ENCODE measurements around the gene PEX16. TPM values are rescaled to one million over a fixed set of nuclear protein-coding genes. Genes with fewer than 3 reads are reported as not detected.
"Not testable (repeated sequence)": the region's sequence is repeated elsewhere in the genome, so short reads cannot be mapped to it uniquely, and the experiment has no call there.

PEX16 gene
- total RNA-seq, 1 donor from 2014 or later: 28.0 TPM

DNA sequence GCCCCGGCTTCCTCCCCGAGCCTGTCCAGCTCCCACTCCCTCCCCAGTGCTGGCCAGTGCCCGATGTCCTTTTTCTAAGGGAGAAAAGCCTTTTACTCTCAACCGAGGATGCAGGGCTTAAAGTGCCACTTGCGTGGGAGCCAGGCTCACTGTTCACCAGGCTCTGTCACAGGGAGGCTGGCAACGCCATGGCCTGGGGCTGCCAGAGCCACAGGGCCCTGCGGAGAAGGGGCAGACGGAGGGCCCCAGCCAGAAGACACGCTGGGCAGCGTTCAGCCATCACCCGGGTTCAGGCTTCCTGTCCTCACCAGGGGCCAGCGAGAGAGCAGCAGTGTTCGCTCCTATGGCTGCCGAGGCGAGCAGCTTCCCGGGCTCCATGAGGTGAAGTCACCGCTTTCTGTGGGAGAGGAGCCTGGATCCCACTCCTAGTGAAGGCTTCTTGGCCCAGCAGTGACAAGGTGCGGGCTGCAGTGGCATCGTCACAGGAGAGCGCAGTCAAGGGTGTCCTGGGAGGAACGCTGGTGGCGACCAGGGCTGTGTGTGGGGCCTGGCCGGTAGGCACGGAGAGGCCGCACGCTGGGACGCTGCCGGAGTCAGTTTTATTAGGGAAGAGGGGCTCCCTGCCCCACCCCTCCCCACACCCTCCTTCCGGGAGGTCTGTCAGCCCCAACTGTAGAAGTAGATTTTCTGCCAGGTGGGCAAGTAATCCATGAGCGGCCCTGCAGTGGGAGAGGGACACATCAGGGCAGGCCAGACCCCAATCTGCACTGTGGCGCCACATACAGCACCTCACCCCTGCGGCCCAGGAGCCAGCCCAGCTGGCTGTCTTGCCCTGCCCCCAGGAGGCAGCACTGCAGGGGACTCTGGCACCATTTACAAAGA, 7.8 kb downstream of the PEX16 start:
- H3K27me3 Mint-ChIP-seq: no peaks in the 10 kb centered on the region
- H3K36me3 Mint-ChIP-seq (ENCODE audit: insufficient read depth): peaks cover 2% of the 10 kb centered on the region
- no peaks in the 10 kb centered on the region for H3K9me3 Mint-ChIP-seq (ENCODE audit: low read depth)
- no peak overlapping the region for H3K4me3 Mint-ChIP-seq (ENCODE audit: low read depth)
- no peak overlapping the region for H3K27ac Mint-ChIP-seq
- DNase-seq (ENCODE audit: low spot score, unreplicated experiment): no peak
- H3K4me1 Mint-ChIP-seq (ENCODE audit: low read depth): no peaks in the 10 kb centered on the region
- TF ChIP-seq, protein P1, sequence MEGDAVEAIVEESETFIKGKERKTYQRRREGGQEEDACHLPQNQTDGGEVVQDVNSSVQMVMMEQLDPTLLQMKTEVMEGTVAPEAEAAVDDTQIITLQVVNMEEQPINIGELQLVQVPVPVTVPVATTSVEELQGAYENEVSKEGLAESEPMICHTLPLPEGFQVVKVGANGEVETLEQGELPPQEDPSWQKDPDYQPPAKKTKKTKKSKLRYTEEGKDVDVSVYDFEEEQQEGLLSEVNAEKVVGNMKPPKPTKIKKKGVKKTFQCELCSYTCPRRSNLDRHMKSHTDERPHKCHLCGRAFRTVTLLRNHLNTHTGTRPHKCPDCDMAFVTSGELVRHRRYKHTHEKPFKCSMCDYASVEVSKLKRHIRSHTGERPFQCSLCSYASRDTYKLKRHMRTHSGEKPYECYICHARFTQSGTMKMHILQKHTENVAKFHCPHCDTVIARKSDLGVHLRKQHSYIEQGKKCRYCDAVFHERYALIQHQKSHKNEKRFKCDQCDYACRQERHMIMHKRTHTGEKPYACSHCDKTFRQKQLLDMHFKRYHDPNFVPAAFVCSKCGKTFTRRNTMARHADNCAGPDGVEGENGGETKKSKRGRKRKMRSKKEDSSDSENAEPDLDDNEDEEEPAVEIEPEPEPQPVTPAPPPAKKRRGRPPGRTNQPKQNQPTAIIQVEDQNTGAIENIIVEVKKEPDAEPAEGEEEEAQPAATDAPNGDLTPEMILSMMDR (IDR thresholded peaks at IDR 0.05; ENCODE audit: unreplicated experiment): no peak

- Mint-ChIP-seq H3K4me1 (ENCODE audit: low read depth) (no peaks in the 10 kb centered on the region), H3K27ac (no peak overlapping the region), H3K4me3 (ENCODE audit: low read depth) (no peak overlapping the region), H3K27me3 (no peaks in the 10 kb centered on the region), H3K36me3 (ENCODE audit: insufficient read depth) (peaks cover 5% of the 10 kb centered on the region), H3K9me3 (ENCODE audit: low read depth) (no peaks in the 10 kb centered on the region)
- DNase-seq (ENCODE audit: low spot score, unreplicated experiment): no peak
- TF ChIP-seq, protein P1 (IDR thresholded peaks at IDR 0.05; ENCODE audit: unreplicated experiment): no peak
These were observed 9.7 kb downstream of the PEX16 start for GRCh38 chr11:45907911-45908370.

GRCh38 chr11:45906965-45907611, 10.6 kb downstream of the PEX16 start, which contains the start of gene FREY1:
Gene FREY1 (minus strand): TSS chr11:45907271. CDS start chr11:45907245, 26 bp downstream.
- Mint-ChIP-seq H3K36me3 (ENCODE audit: insufficient read depth) (peaks cover 5% of the 10 kb centered on the region), H3K27ac (no peak within 1 kb of the TSS), H3K9me3 (ENCODE audit: low read depth) (no peaks in the 10 kb centered on the region), H3K27me3 (no peaks in the 10 kb centered on the region), H3K4me3 (ENCODE audit: low read depth) (no peak within 1 kb of the TSS), H3K4me1 (ENCODE audit: low read depth) (no peaks in the 10 kb centered on the region)
- TF ChIP-seq, protein P1 (IDR thresholded peaks at IDR 0.05; ENCODE audit: unreplicated experiment): no peak
- no peak for DNase-seq (ENCODE audit: low spot score, unreplicated experiment)

- H3K27ac Mint-ChIP-seq: no peak overlapping the region
- peaks cover 5% of the 10 kb centered on the region for H3K36me3 Mint-ChIP-seq (ENCODE audit: insufficient read depth)
- H3K27me3 Mint-ChIP-seq: no peaks in the 10 kb centered on the region
- no peaks in the 10 kb centered on the region for H3K9me3 Mint-ChIP-seq (ENCODE audit: low read depth)
- TF ChIP-seq, protein P1 (IDR thresholded peaks at IDR 0.05; ENCODE audit: unreplicated experiment): no peak
- H3K4me1 Mint-ChIP-seq (ENCODE audit: low read depth): no peaks in the 10 kb centered on the region
- no peak overlapping the region for H3K4me3 Mint-ChIP-seq (ENCODE audit: low read depth)
- DNase-seq (ENCODE audit: low spot score, unreplicated experiment): no peak
These were observed 11.5 kb downstream of the PEX16 start for GRCh38 chr11:45906096-45906682.

DNA sequence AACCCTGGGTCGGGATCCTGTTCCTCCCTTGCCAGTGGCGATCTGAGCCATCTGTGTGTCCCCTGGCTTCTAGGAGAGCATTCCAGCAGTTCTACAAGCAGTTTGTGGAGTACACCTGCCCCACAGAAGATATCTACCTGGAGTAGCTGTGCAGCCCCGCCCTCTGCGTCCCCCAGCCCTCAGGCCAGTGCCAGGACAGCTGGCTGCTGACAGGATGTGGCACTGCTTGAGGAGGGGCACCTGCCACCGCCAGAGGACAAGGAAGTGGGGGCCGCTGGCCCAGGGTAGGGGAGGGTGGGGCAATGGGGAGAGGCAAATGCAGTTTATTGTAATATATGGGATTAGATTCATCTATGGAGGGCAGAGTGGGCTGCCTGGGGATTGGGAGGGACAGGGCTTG, 12.1 kb downstream of the PEX16 start:
- not testable (repeated sequence) for H3K36me3 Mint-ChIP-seq (ENCODE audit: insufficient read depth); H3K27ac Mint-ChIP-seq; H3K27me3 Mint-ChIP-seq; DNase-seq (ENCODE audit: low spot score, unreplicated experiment); H3K9me3 Mint-ChIP-seq (ENCODE audit: low read depth); H3K4me3 Mint-ChIP-seq (ENCODE audit: low read depth); H3K4me1 Mint-ChIP-seq (ENCODE audit: low read depth)

Measured in progenitor cell of endocrine pancreas (in vitro differentiated cells).